LNCaP clone FGC (cell line): ENCODE results near the gene FLAD1.

Experiments
- DNase-seq: peaks from one replicate; pipeline ENCODE4 v3.0.0-alpha.2; 2011; ENCODE audit warnings: low read depth
- H3K4me3 ChIP-seq: 2 replicates; pipeline ENCODE4 v1.5.1; 2011; ENCODE audit warnings: mild to moderate bottlenecking, low read depth, low read length, control low read depth
- TF ChIP-seq, protein P1 (sequence below): IDR thresholded peaks from 2 replicates; pipeline ENCODE4 v1.5.1; 2012; ENCODE audit warnings: mild to moderate bottlenecking; ENCODE audit not compliant: control insufficient read depth, insufficient read depth; ENCODE audit errors: extremely low read depth

FLAD1 gene

DNA sequence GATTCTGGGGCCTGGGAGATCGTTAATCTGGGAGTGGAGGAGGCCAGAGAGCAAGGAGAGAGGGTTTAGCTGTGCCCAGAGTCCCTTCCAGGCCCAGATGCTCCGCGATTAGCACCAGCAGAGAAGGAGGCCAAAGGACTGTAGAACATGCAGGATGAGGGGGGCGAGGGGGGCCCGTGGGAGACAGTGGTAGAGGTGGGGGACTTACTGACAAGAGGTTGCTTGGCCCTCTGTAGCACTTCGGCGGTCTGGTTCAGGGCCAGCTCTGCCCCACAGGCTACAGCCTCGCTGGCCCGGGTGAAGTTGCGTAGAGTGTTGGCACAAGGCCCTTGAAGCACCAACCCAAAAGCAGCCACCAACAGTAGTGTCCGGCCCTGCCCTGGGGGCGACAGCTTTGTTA, 49.7 kb downstream of the FLAD1 start:
- TF ChIP-seq, protein P1, sequence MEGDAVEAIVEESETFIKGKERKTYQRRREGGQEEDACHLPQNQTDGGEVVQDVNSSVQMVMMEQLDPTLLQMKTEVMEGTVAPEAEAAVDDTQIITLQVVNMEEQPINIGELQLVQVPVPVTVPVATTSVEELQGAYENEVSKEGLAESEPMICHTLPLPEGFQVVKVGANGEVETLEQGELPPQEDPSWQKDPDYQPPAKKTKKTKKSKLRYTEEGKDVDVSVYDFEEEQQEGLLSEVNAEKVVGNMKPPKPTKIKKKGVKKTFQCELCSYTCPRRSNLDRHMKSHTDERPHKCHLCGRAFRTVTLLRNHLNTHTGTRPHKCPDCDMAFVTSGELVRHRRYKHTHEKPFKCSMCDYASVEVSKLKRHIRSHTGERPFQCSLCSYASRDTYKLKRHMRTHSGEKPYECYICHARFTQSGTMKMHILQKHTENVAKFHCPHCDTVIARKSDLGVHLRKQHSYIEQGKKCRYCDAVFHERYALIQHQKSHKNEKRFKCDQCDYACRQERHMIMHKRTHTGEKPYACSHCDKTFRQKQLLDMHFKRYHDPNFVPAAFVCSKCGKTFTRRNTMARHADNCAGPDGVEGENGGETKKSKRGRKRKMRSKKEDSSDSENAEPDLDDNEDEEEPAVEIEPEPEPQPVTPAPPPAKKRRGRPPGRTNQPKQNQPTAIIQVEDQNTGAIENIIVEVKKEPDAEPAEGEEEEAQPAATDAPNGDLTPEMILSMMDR, result no peak
- no peak for DNase-seq
- no peak overlapping the region for H3K4me3 ChIP-seq

DNA sequence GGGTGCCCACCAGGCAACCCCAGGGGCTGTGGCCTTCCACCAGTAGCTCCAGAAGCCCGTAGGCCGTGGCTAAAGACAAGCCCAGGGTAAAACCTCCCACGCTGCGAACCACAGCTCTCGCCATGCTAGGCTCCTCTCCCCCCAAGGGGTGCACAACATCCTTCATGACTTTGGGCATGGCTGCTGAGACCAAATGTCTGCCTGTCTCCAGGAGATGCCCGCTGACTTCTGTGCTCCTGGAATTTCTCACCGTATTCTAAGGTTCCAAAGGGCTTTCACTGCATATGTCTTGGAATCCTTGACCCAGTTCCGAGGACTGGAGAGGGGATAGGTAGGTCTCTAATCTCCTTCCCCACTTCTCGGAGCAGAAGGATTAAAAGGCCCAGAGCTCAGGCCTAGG, 50.4 kb downstream of the FLAD1 start, which contains the start of the genes DCST1 and DCST2:
DCST1 (plus strand) TSS at position 301 of the 400 bp plus-strand sequence. CDS start 213 bp downstream, outside the sequence.
DCST2 (minus strand) TSS at position 258 of the 400 bp plus-strand sequence; CDS start at position 178, 80 bp downstream.
- no peak within 1 kb of the TSS for H3K4me3 ChIP-seq
- TF ChIP-seq, protein P1, result no peak
- DNase-seq, result no peak

DNA sequence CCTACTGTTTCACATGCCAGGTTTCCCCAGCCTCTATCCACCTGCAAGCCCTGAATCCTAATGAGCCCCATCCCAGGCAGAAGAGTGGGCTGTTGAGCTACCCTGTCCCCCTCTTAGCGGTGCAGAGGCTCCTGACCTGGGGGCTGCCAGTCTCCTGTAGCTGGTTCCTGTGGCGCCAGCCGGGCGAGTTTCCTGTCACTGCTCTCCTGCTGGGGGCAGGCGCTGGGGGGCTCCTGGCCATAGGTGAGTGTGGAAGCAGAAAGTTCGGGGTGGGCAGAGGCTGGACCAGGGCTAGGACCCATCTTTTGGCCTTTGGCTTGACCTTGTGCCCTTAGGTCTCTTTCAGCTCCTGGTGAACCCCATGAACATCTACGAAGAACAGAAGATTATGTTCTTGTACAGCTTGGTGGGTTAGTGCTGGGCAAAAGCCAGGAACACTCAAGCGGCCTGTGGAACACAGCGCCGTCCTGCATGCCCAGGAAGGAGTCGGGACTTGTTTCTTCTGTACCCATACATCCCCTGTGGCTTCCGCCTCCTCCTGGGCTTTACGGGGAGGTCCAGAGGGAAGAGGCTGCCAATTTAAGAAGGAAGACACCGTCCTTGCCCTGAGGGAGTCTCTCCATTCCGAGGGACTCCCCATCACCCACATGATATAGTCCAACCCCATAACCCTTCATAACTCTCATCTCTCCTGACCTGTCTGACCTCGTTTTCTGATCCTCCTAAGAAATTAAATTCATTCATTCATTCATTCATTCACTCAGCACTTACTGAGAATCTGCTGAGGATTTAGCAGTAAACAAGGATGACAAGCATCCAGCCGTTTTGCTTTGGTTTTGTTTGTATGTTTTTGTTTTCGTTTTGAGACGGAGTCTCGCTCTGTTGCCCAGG, 51.4 kb downstream of the FLAD1 start:
- no peak overlapping the region for H3K4me3 ChIP-seq
- TF ChIP-seq, protein P1, result no peak

DNA sequence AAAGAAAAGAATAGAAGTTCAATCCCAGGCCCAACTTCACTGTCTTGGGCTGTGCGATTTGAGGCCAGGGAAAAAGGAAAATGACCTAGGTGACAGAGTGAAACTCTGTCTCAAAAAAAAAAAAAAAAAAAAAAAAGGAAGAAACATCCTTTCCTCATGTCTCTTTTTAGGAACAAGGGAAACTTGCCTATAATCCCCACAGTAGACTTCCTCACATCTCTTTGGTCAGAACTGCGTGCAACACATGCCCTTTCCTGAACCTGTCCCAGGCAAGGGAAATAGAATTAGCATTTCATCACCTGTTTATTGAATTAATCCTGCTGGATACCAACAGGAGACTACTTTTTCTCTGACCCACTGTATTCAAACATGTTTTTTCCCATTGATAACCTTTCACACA, 52.8 kb downstream of the FLAD1 start:
- TF ChIP-seq, protein P1, result no peak
- H3K4me3 ChIP-seq, result no peak overlapping the region
- no peak for DNase-seq

More for the DNA sequence above, 51.4 kb downstream of the FLAD1 start:
- DNase-seq, result no peak

DNA sequence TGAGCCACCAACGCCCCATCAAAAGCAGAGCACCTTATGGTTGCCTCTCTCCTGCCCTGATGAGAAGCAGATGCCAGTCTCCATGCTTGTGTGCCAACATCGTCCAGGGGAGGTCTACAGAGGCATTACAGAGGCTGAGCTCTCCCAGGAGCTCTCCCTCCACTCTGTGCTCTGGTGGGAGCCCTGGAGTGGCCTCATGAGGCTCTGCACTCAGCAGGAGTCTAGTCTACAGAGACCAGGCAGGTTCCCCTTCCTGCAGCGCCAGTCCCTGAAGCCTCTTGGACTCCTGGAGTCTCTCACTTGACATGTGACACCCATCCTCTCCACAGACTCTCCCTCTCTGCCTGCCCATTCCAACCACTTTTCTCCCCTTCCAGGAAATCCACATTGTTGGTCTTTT, 53.9 kb downstream of the FLAD1 start:
- TF ChIP-seq, protein P1, result no peak
- DNase-seq, result no peak
- no peak overlapping the region for H3K4me3 ChIP-seq

DNA sequence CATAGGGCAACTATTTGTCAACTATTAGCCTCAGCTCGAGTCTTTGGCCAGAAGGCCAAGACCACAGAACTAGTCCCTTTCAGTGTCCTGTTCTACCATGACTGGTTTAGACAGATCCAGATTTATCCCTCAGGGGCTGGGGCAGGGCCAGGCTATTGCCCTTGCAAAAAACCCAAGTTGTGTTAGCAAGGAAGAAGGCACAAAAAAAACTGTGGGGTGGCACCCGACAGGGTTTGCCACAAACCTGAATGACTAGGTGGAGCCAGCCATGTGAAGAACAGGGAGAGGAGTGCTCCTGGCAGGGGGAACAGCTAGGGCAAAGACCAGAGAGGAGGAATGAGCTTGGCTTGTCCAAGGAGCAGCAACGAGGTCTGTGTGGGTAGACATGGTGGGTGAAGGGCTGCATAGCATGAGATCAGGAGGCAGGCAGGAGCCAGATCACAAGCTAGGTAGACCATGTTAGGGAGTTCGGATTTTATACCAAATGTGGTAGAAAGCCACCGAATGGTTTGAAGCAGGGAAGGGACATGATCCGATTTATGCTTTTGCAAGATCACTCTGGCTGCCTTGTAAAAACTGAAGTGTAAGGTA, 54.8 kb downstream of the FLAD1 start:
- TF ChIP-seq, protein P1, result no peak
- DNase-seq, result no peak
- H3K4me3 ChIP-seq, result no peak overlapping the region
